HG03575 (cell line): ENCODE results near the gene NRG2.

Source experiments
- ATAC-seq: cut with Tn5 transposase; IDR thresholded peaks from one replicate; pipeline ENCODE4 v1.9.1; 2021; ENCODE audit not compliant: unreplicated experiment, insufficient number of reproducible peaks, low FRiP score; ENCODE audit errors: extremely low read depth

The NRG2 gene

DNA sequence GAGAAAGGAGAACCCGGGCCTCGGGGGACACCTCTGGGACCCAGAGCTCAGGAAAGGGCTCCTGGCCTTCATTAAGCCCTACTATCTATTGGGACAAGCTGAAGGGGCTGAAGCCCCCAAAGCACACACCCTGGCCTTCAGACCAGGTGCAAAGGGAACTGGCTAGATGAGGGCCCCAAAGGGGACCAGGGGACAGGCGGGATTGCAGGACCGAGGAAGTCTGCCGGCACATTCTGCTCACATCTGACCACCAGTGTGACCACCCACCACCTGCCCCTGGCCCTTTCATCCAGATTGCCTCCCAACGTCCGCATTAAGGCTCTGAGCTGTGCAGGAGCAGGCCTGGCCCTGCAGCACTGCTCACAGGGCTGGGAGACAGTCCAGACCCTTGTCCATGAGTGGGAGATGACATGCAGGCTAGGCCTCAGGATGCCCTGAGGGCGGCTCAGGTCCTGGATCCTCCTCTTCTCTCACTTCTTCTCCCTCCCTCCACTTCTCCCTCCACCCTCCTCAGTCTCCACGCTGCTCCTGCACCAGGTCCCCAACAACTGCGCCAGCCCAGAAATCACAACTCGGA is 228.3 kb downstream of the NRG2 start:
- no peak for ATAC-seq

DNA sequence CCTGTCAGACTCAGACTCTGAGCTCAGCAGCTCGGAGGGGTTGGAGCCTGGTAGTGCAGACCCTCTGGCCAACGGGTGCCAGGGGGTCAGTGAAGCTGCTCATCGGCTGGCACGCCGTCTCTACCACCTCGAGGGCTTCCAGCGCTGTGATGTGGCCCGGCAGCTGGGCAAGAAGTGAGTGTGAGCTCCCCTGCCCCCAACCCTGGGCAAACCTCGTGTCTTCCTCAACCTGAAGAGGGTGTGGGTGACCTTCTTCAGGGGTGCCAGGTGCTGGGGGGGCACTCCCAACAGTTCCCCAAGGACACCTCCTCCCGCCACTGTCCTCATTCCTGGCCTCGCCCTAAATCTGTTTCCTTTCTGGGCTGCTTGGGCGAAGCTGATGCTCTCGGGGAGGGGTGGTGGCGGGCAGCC is 228.9 kb downstream of the NRG2 start:
- no peak for ATAC-seq

DNA sequence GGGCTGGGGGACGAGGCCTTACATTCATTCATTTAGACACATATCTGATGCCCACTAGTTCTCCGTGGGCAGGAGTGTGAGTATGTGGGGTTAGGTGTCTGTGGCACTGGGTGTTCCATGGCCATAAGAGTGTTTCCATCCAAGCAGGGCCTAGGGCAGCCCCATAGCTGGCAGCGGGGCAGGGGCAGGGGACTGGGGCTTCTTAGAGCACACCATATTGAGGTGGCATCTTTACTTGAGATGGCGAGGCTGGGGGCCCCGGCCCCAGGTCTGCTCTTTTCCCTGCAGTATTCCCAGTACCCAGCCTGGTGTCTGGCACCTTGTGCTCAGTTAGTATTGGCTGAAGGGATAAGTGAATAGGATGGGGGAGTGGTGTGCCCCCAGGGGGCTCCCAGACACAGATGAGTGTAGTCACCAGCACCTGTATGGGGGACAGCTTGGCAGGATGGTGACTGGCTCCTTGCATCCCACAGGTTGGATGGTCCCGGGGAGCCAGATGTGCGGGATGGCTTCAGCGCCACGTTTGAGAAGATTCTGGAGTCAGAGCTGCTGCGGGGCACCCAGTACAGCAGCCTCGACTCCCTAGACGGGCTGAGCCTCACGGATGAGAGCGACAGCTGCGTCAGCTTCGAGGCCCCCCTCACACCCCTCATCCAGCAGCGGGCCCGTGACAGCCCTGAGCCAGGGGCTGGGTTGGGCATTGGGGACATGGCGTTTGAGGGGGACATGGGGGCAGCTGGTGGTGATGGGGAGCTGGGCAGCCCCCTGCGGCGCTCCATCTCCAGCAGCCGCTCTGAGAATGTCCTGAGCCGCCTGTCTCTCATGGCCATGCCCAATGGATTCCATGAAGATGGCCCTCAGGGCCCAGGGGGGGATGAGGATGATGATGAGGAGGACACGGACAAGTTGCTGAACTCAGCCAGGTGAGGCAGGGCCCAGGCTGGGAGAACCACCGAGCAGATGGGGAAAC is 230.0 kb downstream of the NRG2 start:
- ATAC-seq: no peak

GRCh38 chr5:139812323-139812722 is 230.8 kb downstream of the NRG2 start:
- ATAC-seq: no peak

DNA sequence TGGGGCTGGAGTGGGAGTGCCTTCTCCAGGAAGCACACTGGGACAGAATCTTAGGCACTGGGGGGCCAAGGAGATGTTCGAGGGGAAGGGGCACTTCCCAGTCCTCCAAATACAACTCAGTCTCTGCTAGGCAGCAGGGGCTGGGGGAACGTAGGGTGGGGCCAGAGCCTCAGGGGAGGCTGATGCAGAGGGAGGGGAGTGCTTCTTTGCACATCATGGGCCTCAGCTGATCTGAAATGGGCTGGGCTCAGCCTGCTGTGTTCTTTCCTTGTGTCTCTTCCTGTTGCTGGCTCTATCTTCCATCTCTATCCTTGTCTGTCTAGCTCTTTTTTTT is 231.9 kb downstream of the NRG2 start:
- no peak for ATAC-seq

DNA sequence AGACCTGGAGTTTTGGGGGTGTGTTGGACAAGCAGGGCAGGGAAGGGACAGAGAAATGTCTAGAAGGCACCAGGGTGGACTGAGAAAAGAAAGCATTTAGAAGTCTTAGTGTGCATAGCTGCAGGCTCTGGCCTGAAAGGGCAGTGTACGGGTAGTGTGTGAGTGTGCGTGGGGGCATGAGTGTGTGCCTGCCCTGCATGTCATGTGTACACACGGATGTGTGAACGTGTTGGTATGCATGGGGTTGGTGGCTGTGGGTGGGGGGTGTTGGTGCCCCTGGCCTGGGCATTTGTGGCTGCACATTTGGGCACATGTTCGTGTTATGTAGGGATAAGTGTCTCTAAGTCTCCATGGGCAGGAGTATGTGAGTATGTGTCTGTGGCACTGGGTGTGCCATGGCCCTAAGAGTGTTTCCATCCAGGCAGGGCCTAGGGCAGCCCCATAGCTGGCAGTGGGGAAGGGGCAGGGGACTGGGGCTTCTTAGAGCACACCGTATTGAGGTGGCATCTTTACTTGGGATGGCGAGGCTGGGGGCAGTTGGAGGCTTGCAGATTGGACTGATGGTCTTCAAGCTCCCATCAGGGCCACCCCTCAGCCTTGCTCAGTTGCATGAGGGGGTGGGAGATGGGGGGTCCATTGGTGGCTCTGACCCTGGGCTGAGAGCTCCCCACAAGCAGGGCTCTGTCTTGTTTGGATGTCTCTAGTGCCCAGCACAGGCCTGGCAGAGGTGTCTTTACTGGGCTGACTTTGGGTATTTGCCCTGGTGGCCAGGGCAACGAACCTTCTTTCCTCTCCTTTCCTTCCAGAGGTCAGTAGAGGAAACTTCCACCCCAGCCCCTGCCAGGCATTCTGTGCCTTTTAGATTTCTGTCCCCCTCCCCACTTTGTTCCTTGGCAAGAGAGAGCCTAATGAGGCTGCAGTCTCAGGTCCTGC is 232.5 kb downstream of the NRG2 start:
- ATAC-seq: no peak

- no peak for ATAC-seq
These were observed 233.7 kb downstream of the NRG2 start for GRCh38 chr5:139809331-139809810.

DNA sequence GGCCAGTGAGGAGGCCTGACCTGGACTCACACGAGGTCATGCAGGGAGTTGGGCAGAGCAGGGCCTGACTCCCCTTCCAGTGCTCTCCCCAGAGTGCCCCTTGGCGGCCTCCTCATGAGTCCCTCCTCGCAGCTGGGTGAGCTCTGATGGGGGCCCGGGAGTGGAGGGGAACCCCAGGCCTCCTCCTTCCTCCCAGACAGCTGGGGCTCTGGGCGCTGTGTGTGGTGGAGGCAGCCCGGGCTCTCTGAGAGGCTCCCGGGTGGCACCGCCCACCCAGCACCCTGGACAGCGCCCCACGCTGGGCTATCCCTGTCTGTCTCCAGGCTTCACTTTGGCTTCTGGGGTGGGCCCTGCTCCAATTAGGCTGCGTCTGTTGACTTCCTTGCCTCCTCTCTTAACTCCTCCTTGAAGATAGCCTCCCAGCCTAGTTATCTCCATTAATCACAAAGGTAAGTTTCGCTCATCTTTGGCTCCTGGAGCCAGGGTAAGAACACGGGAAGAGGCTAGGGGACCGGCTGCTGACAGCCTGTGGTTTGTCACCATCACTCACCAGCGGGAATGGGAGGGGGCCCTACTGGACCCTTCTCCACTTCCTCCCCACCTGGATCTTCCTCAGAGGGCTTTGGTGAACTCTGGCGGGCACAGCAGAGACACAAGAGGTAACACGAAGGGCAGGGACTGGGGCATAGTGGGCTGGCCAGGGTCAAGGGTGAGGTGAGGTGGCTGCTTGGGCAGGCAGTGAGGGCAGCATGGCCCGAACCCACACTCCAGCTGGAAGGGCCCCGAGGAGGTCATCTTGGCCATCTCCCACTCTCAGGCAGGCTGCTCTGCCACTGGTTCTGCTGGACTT is 234.4 kb downstream of the NRG2 start:
- ATAC-seq: no peak

DNA sequence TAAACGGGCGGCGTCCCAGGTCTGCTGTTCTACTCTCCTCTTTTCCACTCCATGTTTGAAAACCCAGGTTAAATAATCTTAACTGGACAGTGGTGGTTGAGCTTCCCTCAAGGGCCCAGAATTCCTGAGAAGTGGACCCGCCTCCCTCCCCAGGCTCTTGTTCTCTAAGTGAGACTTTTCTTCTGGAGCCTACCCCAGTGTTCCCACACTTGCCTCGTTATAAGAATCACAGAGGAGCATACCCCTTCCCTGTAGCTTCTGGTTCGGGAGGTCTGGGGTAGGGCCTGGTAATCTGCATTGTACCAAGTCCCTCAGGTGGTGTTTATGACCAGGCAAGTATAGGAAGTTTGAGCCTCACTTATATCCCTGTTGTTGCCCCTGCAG is 235.5 kb downstream of the NRG2 start:
- no peak for ATAC-seq

DNA sequence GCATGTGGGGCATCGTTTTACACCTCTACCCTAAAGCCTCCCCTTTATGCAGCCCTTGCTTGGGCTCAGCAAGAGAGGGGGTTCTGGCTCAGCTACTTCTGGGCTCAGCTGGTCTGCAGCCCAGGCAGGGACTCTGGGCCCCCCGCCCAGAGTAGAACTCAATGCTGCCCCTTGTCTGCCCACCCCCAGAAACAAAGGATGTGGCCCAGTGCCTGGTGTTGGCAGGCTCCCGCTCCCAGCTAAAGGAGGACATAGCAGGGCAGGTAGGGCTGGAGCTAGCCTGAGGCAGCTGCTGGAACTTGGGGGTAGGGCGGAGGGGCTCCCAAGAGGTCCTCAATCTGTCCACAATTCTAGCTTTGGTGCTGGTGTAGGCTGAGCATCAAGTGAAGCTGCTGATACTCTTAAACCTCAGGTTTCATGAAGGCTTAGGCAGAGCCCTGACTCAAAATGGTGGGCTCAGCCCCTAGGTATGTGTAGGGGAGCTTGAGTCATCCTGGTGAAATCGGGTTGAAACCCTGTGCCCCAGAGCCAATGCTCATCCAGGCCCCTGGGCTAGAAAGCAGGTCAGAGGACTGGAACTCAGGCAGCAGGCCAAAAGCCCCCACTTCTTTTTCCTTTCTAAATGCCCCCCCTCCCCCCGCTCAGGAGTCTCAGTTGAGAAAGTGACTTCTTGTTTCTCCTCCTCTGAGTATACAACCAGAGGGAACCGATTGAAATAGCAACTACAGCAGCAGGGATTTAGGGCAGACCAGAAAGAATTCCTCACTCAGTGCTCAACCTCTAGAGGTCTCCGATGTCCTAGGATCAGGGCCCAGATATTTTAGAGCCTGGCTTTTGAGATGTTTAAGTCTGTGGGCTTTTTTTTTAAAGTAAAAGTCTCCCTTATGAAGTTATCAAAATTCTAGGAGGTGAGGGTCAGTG is 236.1 kb downstream of the NRG2 start:
- ATAC-seq: no peak

- no peak for ATAC-seq
These were observed 237.0 kb downstream of the NRG2 start for GRCh38 chr5:139806111-139806510.

GRCh38 chr5:139805545-139805944 is 237.6 kb downstream of the NRG2 start:
- no peak for ATAC-seq

DNA sequence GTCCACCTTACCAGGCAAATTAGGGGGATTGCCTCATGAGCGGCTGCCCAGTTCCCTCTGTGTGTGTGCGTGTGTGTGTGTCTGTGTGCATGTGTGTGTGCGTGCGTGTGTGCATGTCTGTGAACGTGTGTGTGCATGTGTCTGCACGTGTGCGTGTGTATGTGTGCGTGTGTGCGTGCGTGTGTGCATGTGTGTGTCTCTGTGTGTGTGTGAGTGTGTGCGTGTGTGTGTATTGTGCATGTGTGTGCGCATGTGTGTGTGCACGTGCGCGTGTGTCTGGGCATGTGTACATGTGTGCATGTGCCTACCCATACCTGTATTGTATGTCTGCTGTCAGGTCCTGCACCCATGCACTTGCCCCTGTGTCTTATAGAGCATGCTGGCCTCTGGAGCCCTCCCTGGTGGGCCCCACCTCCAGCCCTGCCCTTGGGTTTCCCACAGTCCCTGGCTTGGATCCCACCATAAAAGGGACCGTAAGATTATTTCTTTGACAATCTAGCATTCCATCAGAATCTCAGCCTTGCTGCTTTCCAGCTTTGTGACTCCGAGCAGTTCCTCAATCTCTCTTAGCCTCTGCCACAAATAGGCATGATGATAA is 238.2 kb downstream of the NRG2 start:
- no peak for ATAC-seq

DNA sequence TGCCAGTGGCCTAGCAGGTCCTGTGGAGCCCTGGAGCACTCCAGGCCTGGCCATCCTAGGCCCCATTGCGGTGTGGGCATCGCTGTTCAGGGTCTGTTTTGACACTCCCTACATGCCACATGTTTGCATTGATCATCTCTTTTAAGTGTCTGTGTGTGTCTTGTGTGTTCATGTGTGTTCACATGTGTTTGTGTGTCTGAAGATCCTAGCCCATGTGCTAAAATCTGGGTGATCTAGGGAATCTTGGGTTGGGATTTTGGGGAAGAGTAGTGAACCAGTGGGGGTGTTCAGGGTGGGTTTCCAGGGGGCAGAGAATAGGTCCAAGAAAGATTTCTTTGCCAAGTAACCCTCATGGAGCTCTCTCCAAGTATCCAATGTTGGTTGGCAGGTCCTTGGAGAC is 239.1 kb downstream of the NRG2 start:
- ATAC-seq: no peak

DNA sequence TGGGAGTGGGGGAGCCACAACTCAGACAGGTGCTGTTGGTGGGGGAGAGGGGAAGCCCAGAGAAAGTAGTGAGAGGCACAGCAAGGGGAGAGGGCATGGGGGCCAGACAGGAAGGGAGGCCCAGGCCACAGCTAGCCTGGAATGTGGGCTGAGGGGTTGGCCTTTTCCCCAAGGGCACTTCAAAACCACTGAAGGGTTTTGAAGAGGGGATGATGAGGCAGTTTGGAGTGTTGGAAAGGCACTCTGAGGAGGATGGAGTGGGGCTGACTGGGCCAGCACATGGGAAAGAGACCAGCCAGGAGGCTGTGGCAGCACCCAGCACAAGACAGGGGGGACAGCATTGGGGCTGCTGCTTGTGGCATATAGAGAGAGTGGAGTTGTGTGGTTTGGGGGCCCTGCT is 243.7 kb downstream of the NRG2 start:
- no peak for ATAC-seq

DNA sequence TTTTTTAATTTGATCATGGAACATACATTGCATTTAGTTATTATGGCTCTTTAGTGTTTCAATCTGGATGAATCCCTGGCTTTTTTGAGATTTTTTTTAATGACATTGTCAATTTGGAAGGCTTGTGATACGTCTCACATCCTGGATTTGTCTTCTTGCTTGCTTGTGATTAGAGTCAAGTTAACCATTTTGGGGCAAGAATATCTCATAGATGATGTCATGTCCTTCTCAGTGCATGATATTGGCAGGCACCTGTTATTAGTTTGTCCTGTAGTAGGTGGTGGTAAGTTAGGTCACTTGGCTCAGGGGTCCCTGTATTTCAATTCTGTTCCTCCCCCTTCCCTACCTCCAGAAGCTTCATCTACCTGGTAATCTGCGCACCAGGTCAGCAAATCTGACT is 244.2 kb downstream of the NRG2 start:
- no peak for ATAC-seq

DNA sequence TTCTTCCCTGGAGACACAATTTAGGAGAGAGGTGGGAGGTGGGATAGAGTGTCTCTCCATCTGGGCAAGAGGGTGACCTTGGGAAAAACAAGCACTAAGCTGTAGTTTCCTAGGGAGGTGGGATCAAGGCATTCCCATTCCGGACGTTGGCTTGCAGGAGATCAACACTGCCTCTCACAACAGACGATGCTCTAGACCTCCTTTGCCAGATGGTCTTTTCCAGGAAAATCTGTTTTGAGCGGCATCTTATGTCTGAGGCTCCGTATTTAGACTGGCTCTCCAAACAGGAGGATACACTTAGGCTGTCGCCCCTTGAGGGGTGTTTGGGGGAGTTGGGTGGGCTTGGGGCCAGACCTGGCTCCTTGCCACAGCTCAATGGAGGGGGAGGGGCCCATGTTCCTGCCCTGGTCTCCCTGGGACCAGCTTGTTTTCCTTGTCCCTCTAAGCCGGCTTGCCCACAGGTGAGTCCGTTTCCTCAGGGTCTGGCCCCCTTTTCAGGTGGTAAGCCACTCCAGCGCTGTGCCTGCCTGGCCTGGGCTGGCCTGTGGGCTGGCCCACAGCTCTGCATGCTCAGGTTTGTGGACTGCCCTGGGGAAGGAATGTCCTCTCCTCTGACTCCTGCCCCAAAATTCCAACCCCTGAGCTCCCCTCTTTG is 245.1 kb downstream of the NRG2 start:
- no peak for ATAC-seq
